OCI-LY3 (cell line): ENCODE data around the gene CAMK2A.

ENCODE experiments used
- EZH2phosphoT487 ChIP-seq: fragments of 200-600 bp; shearing (Covaris generic); IDR thresholded peaks from 2 replicates; pipeline ENCODE4 v1.6.1; 2018; ENCODE audit warnings: antibody characterized with exemption, mixed run types, low read depth
- TF ChIP-seq, protein P1 (sequence below): fragments of 200-600, 300-600 bp; sonication (generic); IDR thresholded peaks from 2 replicates; pipeline ENCODE4 v1.5.1; 2014; ENCODE audit warnings: antibody characterized with exemption, low read length, low read depth

DNA sequence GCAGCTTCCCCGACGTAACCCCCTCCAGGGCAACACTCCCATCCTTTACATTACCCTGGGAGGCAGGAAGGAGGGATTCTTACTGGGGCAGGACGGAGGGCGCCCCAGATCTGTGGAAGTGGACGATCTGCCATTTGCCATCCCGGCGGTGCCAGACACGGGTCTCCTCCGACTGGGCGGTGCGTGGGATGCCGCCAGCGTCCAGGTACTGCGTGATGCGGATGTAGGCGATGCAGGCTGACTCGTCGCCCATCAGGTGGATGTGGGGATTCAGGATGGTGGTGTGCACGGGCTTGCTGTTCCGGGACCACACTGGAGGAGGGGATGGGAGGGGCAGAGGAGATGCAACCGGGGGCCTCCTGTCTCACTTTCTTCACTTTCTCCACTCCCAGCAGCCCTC lies 66.7 kb downstream of the CAMK2A start:
- TF ChIP-seq, protein P1, sequence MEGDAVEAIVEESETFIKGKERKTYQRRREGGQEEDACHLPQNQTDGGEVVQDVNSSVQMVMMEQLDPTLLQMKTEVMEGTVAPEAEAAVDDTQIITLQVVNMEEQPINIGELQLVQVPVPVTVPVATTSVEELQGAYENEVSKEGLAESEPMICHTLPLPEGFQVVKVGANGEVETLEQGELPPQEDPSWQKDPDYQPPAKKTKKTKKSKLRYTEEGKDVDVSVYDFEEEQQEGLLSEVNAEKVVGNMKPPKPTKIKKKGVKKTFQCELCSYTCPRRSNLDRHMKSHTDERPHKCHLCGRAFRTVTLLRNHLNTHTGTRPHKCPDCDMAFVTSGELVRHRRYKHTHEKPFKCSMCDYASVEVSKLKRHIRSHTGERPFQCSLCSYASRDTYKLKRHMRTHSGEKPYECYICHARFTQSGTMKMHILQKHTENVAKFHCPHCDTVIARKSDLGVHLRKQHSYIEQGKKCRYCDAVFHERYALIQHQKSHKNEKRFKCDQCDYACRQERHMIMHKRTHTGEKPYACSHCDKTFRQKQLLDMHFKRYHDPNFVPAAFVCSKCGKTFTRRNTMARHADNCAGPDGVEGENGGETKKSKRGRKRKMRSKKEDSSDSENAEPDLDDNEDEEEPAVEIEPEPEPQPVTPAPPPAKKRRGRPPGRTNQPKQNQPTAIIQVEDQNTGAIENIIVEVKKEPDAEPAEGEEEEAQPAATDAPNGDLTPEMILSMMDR = no peak
- TF ChIP-seq EZH2phosphoT487 = no peak
